ENCODE results near the gene ZBED6. TPM values are rescaled to one million over a fixed set of nuclear protein-coding genes. Genes with fewer than 3 reads are reported as not detected.

Gene ZBED6
- total RNA-seq, 1 experiment from 2014 or later, result 10.1 TPM

- peaks cover 90% of the 10 kb centered on the region for H3K36me3 ChIP-seq
- H3K27me3 ChIP-seq (replicated peaks), result no peaks in the 10 kb centered on the region
Measured at GRCh38 chr1:203835476-203835875, 40.1 kb downstream of the ZBED6 start.

GRCh38 chr1:203839081-203839480 lies 43.7 kb downstream of the ZBED6 start:
- Histone ChIP-seq H3K36me3 (peaks cover 83% of the 10 kb centered on the region), H3K4me1 (replicated peaks) (peaks cover 25% of the 10 kb centered on the region), H3K9me3 (replicated peaks) (no peaks in the 10 kb centered on the region), H3K4me3 (no peak overlapping the region), H3K27ac (peak overlapping the region; percentile 72), H3K27me3 (replicated peaks) (no peaks in the 10 kb centered on the region)
- DNase-seq (ENCODE audit: low read depth in 1 of 2, low spot score in 2 of 2), result peak; percentile 75

More at GRCh38 chr1:203835476-203835875, 40.1 kb downstream of the ZBED6 start:
- no peaks in the 10 kb centered on the region for H3K9me3 ChIP-seq (replicated peaks)
- no peak overlapping the region for H3K4me3 ChIP-seq
- no peak overlapping the region for H3K27ac ChIP-seq
- H3K4me1 ChIP-seq (replicated peaks), result peaks cover 25% of the 10 kb centered on the region
- DNase-seq (ENCODE audit: low read depth in 1 of 2, low spot score in 2 of 2), result no peak

- Histone ChIP-seq H3K27ac (peak overlapping the region; percentile 72; the same call in 1 of the 2 replicates), H3K9me3 (replicated peaks) (no peaks in the 10 kb centered on the region), H3K27me3 (replicated peaks) (no peaks in the 10 kb centered on the region), H3K4me3 (no peak overlapping the region), H3K4me1 (replicated peaks) (peaks cover 25% of the 10 kb centered on the region), H3K36me3 (peaks cover 83% of the 10 kb centered on the region)
- no peak for DNase-seq (ENCODE audit: low read depth in 1 of 2, low spot score in 2 of 2)
Measured at GRCh38 chr1:203840208-203840808, 44.9 kb downstream of the ZBED6 start.

GRCh38 chr1:203842559-203842876 lies 47.1 kb downstream of the ZBED6 start:
- Histone ChIP-seq H3K27ac (no peak overlapping the region), H3K4me3 (no peak overlapping the region), H3K36me3 (peaks cover 81% of the 10 kb centered on the region), H3K9me3 (replicated peaks) (no peaks in the 10 kb centered on the region), H3K4me1 (replicated peaks) (peaks cover 25% of the 10 kb centered on the region), H3K27me3 (replicated peaks) (no peaks in the 10 kb centered on the region)
- no peak for DNase-seq (ENCODE audit: low read depth in 1 of 2, low spot score in 2 of 2)

GRCh38 chr1:203843435-203843834 lies 48.0 kb downstream of the ZBED6 start:
- H3K36me3 ChIP-seq, result peaks cover 81% of the 10 kb centered on the region

More at GRCh38 chr1:203843435-203843834, 48.0 kb downstream of the ZBED6 start:
- Histone ChIP-seq H3K4me1 (replicated peaks) (peaks cover 17% of the 10 kb centered on the region), H3K27ac (no peak overlapping the region), H3K9me3 (replicated peaks) (no peaks in the 10 kb centered on the region), H3K27me3 (replicated peaks) (no peaks in the 10 kb centered on the region), H3K4me3 (no peak overlapping the region)
- DNase-seq (ENCODE audit: low read depth in 1 of 2, low spot score in 2 of 2), result no peak

Other genes starting within 250 kb of the ZBED6 start
- gene ATP2B4, start 168.8 kb upstream of the ZBED6 start, total RNA-seq (2014; rRNA removed; shearing (Covaris generic)), result 67.1 and 80.5 TPM in 2 replicates
- gene LAX1, start 30.4 kb upstream of the ZBED6 start, total RNA-seq (2014; rRNA removed; shearing (Covaris generic)), result 0.03 TPM in 1 of 2 replicates, not detected in the other
- gene ZC3H11A, start within 50 bp of the ZBED6 start, total RNA-seq (2014; rRNA removed; shearing (Covaris generic)), result 73.5 and 99.3 TPM in 2 replicates
- 132 and 160 TPM in 2 replicates for gene SNRPE, start 66.0 kb downstream of the ZBED6 start, total RNA-seq (2014; rRNA removed; shearing (Covaris generic))

Data from SJSA1 (cell line).